Medulla oblongata (tissue), 1 donor: ENCODE measurements around the gene IQGAP3.

Source experiments
- DNase-seq: peaks from one replicate; pipeline ENCODE4 v3.0.0-alpha.2; 2015; ENCODE audit errors: extremely low spot score

IQGAP3 gene

DNA sequence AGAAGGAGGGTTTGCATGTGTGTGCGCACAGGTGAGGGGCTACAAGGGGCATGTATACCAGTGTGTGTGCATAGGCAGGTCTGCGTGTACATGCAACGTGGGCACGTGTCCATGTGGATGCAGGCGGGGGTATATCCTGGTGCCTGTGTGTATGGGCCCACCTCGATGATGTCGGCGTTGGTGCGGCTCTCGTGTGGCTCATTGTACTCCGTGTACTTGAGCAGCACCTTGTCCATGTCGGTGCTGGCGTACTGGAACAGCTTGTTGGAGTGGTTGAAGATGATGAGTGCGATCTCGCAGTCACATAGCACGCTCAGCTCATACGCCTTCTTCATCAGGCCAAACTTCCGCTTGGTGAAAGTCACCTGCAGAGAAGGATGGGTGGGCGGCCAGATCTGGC, 90.1 kb downstream of the IQGAP3 start:
- DNase-seq, result no peak

DNA sequence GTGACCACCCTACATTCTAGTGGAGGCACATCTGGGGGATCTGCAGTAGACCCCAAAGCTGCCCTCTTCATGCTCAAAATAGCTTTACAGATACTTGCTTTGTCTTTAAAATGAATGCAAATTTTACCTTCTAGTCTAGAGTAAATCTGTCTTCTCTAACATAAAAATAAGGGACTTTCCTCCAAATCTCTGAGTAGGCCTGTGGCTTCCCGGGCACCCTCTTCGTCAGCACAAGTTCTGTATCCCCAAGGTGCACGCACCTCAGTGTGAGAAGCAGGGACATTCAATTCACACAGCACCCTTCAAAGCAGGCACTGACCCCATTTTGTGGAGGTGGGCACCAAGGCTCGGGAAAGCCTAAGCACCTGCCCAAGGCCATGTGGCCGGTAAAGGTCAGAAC, 90.8 kb downstream of the IQGAP3 start:
- DNase-seq, result no peak

DNA sequence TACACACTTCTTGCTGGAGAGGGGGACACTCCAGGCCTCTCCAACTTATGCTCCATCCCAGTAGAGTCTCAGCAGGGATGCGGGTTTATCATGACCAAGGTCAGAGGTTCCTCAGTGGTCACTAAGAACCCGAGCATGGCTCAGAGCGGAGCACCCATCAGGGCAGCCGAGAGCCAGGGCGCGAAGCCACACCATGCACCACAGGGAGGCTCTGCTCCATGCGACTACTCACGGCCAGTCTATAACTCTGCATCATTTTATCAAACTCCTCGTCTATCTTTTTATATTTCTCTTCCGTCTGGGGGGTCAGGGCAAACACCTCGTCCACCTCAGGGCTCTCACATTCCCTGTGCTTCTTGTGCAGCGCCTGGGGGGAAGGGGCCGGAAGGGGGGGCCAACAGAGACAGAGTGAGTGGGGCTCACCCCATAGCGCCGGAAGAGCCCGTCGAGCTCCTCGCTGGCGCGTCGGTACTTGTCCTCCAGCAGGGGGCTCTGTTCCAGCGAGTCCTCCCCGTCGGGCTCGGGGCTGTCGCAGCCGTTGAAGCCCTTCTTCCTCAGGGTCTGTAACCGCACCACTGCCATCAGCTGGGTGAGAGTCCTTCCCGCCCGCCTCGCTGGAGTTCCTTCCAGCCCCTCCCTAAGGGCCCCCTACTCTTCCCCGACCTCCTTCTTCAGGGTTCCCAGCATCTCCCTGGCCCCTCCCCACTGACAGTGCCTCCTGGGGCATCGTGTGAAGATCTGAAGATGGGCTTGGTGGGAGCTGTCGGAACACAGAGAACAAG, 91.8 kb downstream of the IQGAP3 start:
- DNase-seq, result peak; percentile 61

DNA sequence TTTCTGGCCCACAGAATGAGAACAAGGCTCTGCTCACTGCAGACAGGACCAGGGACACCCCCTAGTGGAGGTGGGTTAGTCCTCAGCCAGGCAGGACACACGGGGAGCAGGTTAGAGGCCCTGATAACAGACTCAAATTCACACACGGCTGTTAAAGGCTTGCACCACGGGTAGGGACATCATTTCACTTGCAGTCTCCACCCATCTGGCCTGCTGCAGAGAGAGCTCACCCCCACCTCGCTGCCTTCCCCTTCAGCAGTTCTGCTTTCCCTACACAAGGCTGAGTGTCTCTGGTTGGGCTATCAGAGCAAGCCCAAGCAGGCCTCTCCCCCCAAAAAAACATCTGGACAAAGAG, 92.4 kb downstream of the IQGAP3 start:
- no peak for DNase-seq

DNA sequence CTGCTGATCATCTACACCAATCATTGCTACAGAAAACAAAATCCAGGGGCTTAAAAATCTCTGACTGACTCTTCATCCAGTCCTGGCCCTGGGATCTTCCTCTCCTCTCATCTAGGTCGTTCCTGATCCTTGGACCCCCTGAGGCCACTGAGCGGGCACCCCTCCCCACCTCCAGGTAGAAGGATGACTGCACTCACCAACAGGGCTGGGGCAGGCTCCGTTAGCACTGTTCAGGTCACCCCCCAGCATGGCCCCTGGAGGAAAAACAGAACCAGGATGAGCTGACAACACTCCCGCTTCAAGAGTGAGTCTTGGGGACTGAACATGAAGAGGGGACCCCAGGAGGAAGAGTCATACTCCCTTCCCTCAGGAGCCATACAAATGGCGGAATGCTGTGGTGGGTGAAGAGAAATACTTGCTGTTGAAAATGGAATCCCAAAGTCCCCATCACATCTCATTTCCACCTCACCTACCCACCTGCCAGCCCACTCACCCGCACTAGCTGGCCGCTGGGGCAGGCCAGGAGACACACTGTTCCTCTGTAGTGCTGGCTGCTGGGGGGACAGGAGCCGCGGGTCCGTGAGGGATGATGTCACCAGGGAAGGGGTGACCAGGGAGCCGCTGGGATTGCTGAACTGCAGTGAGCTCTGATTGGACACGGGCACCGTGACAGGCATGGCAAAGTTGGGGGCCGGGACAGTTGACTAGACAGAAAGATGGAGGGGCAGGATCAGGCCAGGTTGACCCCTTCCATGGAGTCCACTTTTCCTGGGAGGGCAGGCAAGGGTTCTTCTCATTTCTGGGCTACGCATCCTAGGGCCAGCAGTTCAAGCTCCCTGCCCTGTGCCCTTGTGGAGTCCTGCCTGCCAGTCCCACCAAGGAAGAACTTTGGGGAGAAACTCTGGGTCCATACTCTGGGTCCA, 93.0 kb downstream of the IQGAP3 start:
- DNase-seq, result no peak

DNA sequence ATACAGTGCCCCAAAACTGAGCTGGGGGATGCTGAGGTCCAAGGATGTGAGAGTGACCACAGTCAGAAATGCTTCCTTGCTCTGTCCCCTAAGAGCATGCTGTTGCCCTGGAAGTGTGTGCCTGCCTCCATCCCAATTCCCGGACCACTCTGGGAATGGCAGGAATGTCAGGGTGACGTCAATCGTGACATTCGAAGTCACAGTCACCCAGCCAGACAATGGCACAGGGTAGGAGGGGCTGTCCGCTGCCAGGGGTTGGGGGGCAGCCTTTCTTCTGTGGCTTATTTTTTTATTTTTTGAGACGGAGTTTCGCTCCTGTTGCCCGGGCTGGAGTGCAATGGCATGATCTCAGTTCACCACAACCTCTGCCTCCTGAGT, 94.1 kb downstream of the IQGAP3 start:
- no peak for DNase-seq

DNA sequence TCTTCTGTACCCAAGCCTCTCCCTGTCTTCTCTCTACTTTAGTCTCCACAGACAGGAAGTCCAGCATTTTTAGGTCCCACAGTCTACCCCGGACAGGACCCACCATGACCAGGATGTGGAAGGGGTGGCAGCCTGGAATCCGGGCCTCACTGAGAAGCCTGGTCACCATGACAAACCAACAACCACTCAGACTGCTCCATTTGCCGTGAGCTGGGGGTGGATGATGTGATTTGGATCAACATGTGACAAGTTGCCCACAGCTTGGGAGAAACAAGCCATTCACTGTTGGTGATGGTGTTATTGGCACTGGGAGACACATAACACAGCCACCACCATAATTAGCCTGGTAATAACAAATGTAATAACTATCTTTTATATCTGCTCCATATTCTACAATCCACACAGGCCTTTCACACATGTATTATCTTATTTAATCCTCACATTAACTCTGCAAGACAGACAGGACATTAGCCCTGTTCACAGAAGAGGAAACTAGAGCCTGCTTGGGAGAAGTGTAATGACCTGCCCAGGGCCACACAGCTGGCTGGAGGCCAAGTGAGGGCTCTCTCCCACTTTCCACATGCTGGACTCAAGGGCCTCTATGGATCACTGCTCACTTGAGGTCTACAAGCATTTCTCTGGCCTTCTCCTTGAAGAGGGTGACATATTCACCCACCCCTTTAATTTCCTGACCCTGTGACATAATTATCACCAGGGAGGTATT, 94.7 kb downstream of the IQGAP3 start:
- DNase-seq, result peak; percentile 63

DNA sequence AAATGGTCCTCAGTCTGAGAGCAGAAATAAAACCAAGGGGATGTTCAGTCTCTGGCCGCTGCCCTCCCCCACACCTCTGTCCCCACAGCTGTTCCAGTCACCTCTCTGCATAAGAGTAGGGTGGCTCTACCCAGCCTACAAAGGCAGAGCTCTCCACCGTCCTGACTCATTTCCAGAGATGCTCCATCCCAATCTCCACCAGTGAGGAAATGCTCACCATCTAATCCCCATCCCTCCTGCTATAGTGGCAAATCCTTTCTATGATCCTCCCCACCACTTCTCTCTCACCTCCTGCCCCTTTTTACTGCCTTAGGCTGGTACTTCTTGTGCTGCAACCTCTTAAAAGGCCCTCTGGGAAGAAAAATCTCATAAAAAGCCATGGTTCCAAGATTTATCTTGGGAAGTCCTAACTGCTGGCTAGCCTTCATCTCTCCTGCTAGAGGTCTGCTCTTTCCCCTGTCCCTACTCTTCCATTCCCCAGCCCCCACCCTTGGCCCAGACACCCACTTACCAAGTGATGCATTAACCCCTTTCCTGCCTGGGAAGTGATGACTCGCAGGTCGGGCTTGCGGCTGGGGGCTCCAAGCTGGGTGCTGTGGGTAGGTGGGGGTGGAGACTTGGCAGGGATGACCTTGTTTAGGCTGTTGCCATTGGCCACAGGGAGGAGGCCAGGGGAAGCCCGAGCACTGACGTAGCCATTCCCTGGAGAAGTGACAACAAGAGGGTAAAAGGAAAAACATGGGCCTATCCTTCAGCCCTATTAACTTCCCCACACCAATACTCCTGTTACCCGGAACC, 95.7 kb downstream of the IQGAP3 start:
- DNase-seq, result no peak

DNA sequence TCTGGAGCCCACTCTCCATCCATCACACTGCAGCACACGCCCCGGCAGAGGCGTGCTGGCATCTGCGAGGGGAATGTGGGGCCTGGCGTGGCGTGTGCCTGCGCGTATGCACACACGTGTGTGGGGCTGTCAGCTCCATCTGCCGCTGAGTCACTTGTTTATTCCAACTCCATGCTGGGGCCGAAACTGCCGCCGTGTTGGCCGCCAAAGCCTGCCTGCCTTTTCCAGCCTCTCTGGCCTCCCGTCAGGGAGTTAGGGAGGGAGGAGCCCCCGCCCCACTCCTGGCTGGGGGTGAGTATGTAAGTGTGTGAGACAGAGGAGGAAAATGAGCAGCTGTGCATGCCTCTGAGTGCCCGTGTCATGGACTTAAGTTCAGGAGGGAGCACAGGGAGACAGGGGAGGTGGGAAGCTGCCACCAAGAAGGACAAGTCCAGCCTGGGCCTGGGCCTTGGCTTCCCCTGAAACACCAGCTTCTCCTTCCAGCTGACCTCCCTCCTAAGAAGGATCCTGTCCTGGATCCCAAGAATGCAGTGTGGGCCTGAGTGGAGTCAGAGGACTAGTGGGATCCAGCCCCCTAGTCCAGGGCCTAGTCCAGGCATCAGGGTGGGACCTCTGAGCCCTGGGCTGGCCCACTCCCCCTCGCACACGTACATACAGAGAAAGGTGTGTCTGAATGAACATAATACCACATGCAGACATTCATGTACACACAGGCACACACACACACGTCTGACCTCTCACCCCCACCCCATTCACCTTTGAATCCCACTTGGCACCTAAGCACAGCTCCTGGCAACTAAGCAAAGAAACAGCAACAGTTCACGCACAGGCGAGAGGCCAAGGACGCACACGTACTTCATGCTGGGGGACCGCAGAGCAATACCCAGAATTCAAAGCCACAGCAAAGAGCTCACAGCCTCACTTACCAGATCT, 96.5 kb downstream of the IQGAP3 start:
- DNase-seq, result peak; percentile 78
